ENCODE results near the gene REEP2.

The REEP2 gene

DNA sequence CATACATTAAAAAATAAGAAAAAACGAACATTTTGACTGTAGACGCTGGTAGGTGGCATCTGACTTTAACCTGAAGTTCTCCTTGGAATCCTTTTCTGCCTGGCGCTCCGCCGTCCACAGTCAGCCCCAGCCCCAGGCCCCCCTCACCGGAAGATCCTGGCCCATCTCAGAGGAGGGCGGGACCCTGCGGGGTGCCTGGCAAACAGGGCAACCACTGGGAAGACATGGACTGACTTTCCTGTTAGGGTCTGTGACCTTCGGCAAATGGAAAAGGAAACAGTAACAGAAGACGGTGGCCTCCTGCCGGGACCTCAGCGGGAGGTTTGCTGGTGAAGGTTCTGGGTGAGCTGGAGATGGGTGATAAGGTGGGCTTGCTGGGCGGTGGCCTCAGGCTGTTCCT is 14.7 kb downstream of the REEP2 start:
- Histone ChIP-seq H3K14ac (ENCODE audit: low read length) (no peak overlapping the region), H2BK15ac (ENCODE audit: low read length) (no peak overlapping the region), H2AFZ (ENCODE audit: low read length) (no peak overlapping the region), H2AK5ac (ENCODE audit: low read depth, low read length) (peak overlapping the region; percentile 19), H3K4me1 (ENCODE audit: control insufficient read depth in 2 of 2, insufficient read depth in 1 of 2, low read depth in 1 of 2, low read length in 2 of 2) (peaks cover 15 to 20% of the 10 kb centered on the region in 2 donors), H3K4me2 (ENCODE audit: insufficient read depth, low read length, poor library complexity, severe bottlenecking) (no peak overlapping the region), H3K9ac (ENCODE audit: low read depth, low read length, poor library complexity) (no peak overlapping the region), H2BK120ac (ENCODE audit: low read depth, low read length) (no peak overlapping the region), H3K79me1 (ENCODE audit: low read depth, low read length) (no peaks in the 10 kb centered on the region), H3K9me3 (replicated peaks in 1 of 2; ENCODE audit: control insufficient read depth in 2 of 2, insufficient read depth in 1 of 2, low read depth in 1 of 2, low read length in 2 of 2) (no peaks in the 10 kb centered on the region), H3K4ac (ENCODE audit: low read length) (no peak overlapping the region), H3K27me3 (ENCODE audit: control insufficient read depth in 3 of 3, insufficient read depth in 3 of 3, low read depth in 1 of 3, low read length in 3 of 3) (no peaks in the 10 kb centered on the region), H3K27ac (replicated peaks; ENCODE audit: low read length) (no peak overlapping the region), H3K4me3 (ENCODE audit: low read length in 2 of 2) (no peak overlapping the region), H3K18ac (ENCODE audit: low read length) (no peak overlapping the region), H3K36me3 (replicated peaks in 1 of 2; ENCODE audit: control insufficient read depth in 2 of 2, insufficient read depth in 2 of 2, low read length in 2 of 2) (no peaks in the 10 kb centered on the region), H4K91ac (ENCODE audit: low read depth, low read length, poor library complexity) (no peak overlapping the region), H2BK5ac (ENCODE audit: low read length) (no peak overlapping the region), H2BK12ac (ENCODE audit: low read length) (no peak overlapping the region), H3K23ac (ENCODE audit: low read depth, low read length, poor library complexity) (no peak overlapping the region), H4K8ac (ENCODE audit: low read depth, low read length) (no peak overlapping the region)
- WGBS, 2 donors (ENCODE audit: extremely low coverage in 2 of 2, insufficient read length in 2 of 2, insufficient replicate concordance in 1 of 2): no CpG with 5 or more reads among the region's 13 CpGs
- DNase-seq (ENCODE audit: low spot score): no peak

GRCh38 chr5:138454121-138454520 is 15.3 kb downstream of the REEP2 start:
- Histone ChIP-seq H3K14ac (ENCODE audit: low read length) (no peak overlapping the region), H3K4me2 (ENCODE audit: insufficient read depth, low read length, poor library complexity, severe bottlenecking) (no peak overlapping the region), H4K8ac (ENCODE audit: low read depth, low read length) (no peak overlapping the region), H3K18ac (ENCODE audit: low read length) (peak overlapping the region; percentile 67), H3K27ac (replicated peaks; ENCODE audit: low read length) (no peak overlapping the region), H2BK12ac (ENCODE audit: low read length) (no peak overlapping the region), H2BK15ac (ENCODE audit: low read length) (no peak overlapping the region), H3K9me3 (replicated peaks in 1 of 2; ENCODE audit: control insufficient read depth in 2 of 2, insufficient read depth in 1 of 2, low read depth in 1 of 2, low read length in 2 of 2) (no peaks in the 10 kb centered on the region), H3K79me1 (ENCODE audit: low read depth, low read length) (no peaks in the 10 kb centered on the region), H3K9ac (ENCODE audit: low read depth, low read length, poor library complexity) (no peak overlapping the region), H4K91ac (ENCODE audit: low read depth, low read length, poor library complexity) (no peak overlapping the region), H3K4ac (ENCODE audit: low read length) (no peak overlapping the region), H3K4me1 (ENCODE audit: control insufficient read depth in 2 of 2, insufficient read depth in 1 of 2, low read depth in 1 of 2, low read length in 2 of 2) (peaks cover 10 to 20% of the 10 kb centered on the region in 2 donors), H2BK120ac (ENCODE audit: low read depth, low read length) (no peak overlapping the region), H2BK5ac (ENCODE audit: low read length) (no peak overlapping the region), H2AK5ac (ENCODE audit: low read depth, low read length) (peak overlapping the region; percentile 19), H3K23ac (ENCODE audit: low read depth, low read length, poor library complexity) (peak overlapping the region; percentile 76), H3K27me3 (ENCODE audit: control insufficient read depth in 3 of 3, insufficient read depth in 3 of 3, low read depth in 1 of 3, low read length in 3 of 3) (no peaks in the 10 kb centered on the region), H2AFZ (ENCODE audit: low read length) (no peak overlapping the region), H3K36me3 (replicated peaks in 1 of 2; ENCODE audit: control insufficient read depth in 2 of 2, insufficient read depth in 2 of 2, low read length in 2 of 2) (no peaks in the 10 kb centered on the region), H3K4me3 (ENCODE audit: low read length in 2 of 2) (no peak overlapping the region)
- no peak for DNase-seq (ENCODE audit: low spot score)
- no CpG with 5 or more reads among the region's 8 CpGs for WGBS, 2 donors (ENCODE audit: extremely low coverage in 2 of 2, insufficient read length in 2 of 2, insufficient replicate concordance in 1 of 2)

- no CpG with 5 or more reads among the region's 11 CpGs for WGBS, 2 donors (ENCODE audit: extremely low coverage in 2 of 2, insufficient read length in 2 of 2, insufficient replicate concordance in 1 of 2)
- H3K4me2 ChIP-seq (ENCODE audit: insufficient read depth, low read length, poor library complexity, severe bottlenecking): no peak overlapping the region
- no peak overlapping the region for H3K18ac ChIP-seq (ENCODE audit: low read length)
- H3K36me3 ChIP-seq (replicated peaks in 1 of 2; ENCODE audit: control insufficient read depth in 2 of 2, insufficient read depth in 2 of 2, low read length in 2 of 2): no peaks in the 10 kb centered on the region
- no peak for DNase-seq (ENCODE audit: low spot score)
- no peak overlapping the region for H3K4ac ChIP-seq (ENCODE audit: low read length)
- H3K79me1 ChIP-seq (ENCODE audit: low read depth, low read length): no peaks in the 10 kb centered on the region
- no peak overlapping the region for H4K91ac ChIP-seq (ENCODE audit: low read depth, low read length, poor library complexity)
- H3K4me3 ChIP-seq (ENCODE audit: low read length in 2 of 2): no peak overlapping the region
- no peak overlapping the region for H3K23ac ChIP-seq (ENCODE audit: low read depth, low read length, poor library complexity)
- H2BK15ac ChIP-seq (ENCODE audit: low read length): no peak overlapping the region
- H3K9me3 ChIP-seq (replicated peaks in 1 of 2; ENCODE audit: control insufficient read depth in 2 of 2, insufficient read depth in 1 of 2, low read depth in 1 of 2, low read length in 2 of 2): no peaks in the 10 kb centered on the region
- H3K27ac ChIP-seq (replicated peaks; ENCODE audit: low read length): no peak overlapping the region
- no peak overlapping the region for H4K8ac ChIP-seq (ENCODE audit: low read depth, low read length)
- peak overlapping the region; percentile 64 for H2BK12ac ChIP-seq (ENCODE audit: low read length)
- no peak overlapping the region for H3K14ac ChIP-seq (ENCODE audit: low read length)
- H3K27me3 ChIP-seq (ENCODE audit: control insufficient read depth in 3 of 3, insufficient read depth in 3 of 3, low read depth in 1 of 3, low read length in 3 of 3): no peaks in the 10 kb centered on the region
- H2AK5ac ChIP-seq (ENCODE audit: low read depth, low read length): no peak overlapping the region
- H2BK5ac ChIP-seq (ENCODE audit: low read length): no peak overlapping the region
- H3K4me1 ChIP-seq (ENCODE audit: control insufficient read depth in 2 of 2, insufficient read depth in 1 of 2, low read depth in 1 of 2, low read length in 2 of 2): peaks cover 2 to 17% of the 10 kb centered on the region in 2 donors
- H2BK120ac ChIP-seq (ENCODE audit: low read depth, low read length): no peak overlapping the region
- H2AFZ ChIP-seq (ENCODE audit: low read length): peak overlapping the region; percentile 79
- H3K9ac ChIP-seq (ENCODE audit: low read depth, low read length, poor library complexity): no peak overlapping the region
These were observed 16.5 kb downstream of the REEP2 start for GRCh38 chr5:138455232-138455930.

- no peaks in the 10 kb centered on the region for H3K79me1 ChIP-seq (ENCODE audit: low read depth, low read length)
- no peak overlapping the region for H2BK5ac ChIP-seq (ENCODE audit: low read length)
- H3K4ac ChIP-seq (ENCODE audit: low read length): no peak overlapping the region
- no peak overlapping the region for H3K27ac ChIP-seq (replicated peaks; ENCODE audit: low read length)
- H3K27me3 ChIP-seq (ENCODE audit: control insufficient read depth in 3 of 3, insufficient read depth in 3 of 3, low read depth in 1 of 3, low read length in 3 of 3): no peaks in the 10 kb centered on the region
- H3K9me3 ChIP-seq (replicated peaks in 1 of 2; ENCODE audit: control insufficient read depth in 2 of 2, insufficient read depth in 1 of 2, low read depth in 1 of 2, low read length in 2 of 2): no peaks in the 10 kb centered on the region
- H4K91ac ChIP-seq (ENCODE audit: low read depth, low read length, poor library complexity): no peak overlapping the region
- no peak overlapping the region for H4K8ac ChIP-seq (ENCODE audit: low read depth, low read length)
- DNase-seq (ENCODE audit: low spot score): no peak
- H3K23ac ChIP-seq (ENCODE audit: low read depth, low read length, poor library complexity): peak overlapping the region; percentile 37
- H2BK12ac ChIP-seq (ENCODE audit: low read length): no peak overlapping the region
- no CpG with 5 or more reads among the region's 12 CpGs for WGBS, 2 donors (ENCODE audit: extremely low coverage in 2 of 2, insufficient read length in 2 of 2, insufficient replicate concordance in 1 of 2)
- H3K4me3 ChIP-seq (ENCODE audit: low read length in 2 of 2): no peak overlapping the region
- H3K4me1 ChIP-seq (ENCODE audit: control insufficient read depth in 2 of 2, insufficient read depth in 1 of 2, low read depth in 1 of 2, low read length in 2 of 2): peaks cover 2 to 17% of the 10 kb centered on the region in 2 donors
- H3K18ac ChIP-seq (ENCODE audit: low read length): no peak overlapping the region
- no peak overlapping the region for H3K14ac ChIP-seq (ENCODE audit: low read length)
- no peak overlapping the region for H2BK120ac ChIP-seq (ENCODE audit: low read depth, low read length)
- no peak overlapping the region for H3K9ac ChIP-seq (ENCODE audit: low read depth, low read length, poor library complexity)
- peak overlapping the region; percentile 93 for H2AFZ ChIP-seq (ENCODE audit: low read length)
- no peaks in the 10 kb centered on the region for H3K36me3 ChIP-seq (replicated peaks in 1 of 2; ENCODE audit: control insufficient read depth in 2 of 2, insufficient read depth in 2 of 2, low read length in 2 of 2)
- H2BK15ac ChIP-seq (ENCODE audit: low read length): no peak overlapping the region
- H2AK5ac ChIP-seq (ENCODE audit: low read depth, low read length): no peak overlapping the region
- no peak overlapping the region for H3K4me2 ChIP-seq (ENCODE audit: insufficient read depth, low read length, poor library complexity, severe bottlenecking)
These were observed 18.8 kb downstream of the REEP2 start for GRCh38 chr5:138457531-138458275.
